Mucosa of descending colon (tissue), 3 donors: ENCODE measurements around the gene C2orf49. TPM values are rescaled to one million over a fixed set of nuclear protein-coding genes. Genes with fewer than 3 reads are reported as not detected.
A peak's percentile ranks its signal among the peaks of the same experiment; 100 is the strongest.

Experiments used
- ATAC-seq: fragments of 200-7000 bp; cut with Tn5 transposase; one replicate; pipeline ENCODE4 v1.9.1; 2020; ENCODE audit warnings: mild to moderate bottlenecking, moderate library complexity
- DNase-seq, 3 donors: peaks; one replicate each; pipeline ENCODE4 v3.0.0-alpha.2; 2020
- H3K36me3 ChIP-seq: fragments of 200-600 bp; one replicate; pipeline ENCODE4 v1.8.0; 2021; ENCODE audit warnings: low read depth, mild to moderate bottlenecking
- H3K4me1 ChIP-seq: fragments of 200-600 bp; one replicate; pipeline ENCODE4 v1.8.0; 2021; ENCODE audit warnings: low read depth, mild to moderate bottlenecking
- H3K4me3 ChIP-seq: fragments of 200-600 bp; one replicate; pipeline ENCODE4 v1.8.0; 2021; ENCODE audit warnings: mild to moderate bottlenecking
- H3K9me3 ChIP-seq: fragments of 200-600 bp; one replicate; pipeline ENCODE4 v1.8.0; 2021; ENCODE audit warnings: mild to moderate bottlenecking
- intact Hi-C, 2 donors: fragments of 100-400 bp; cut with DNase I in 1 of 2; cut with micrococcal nuclease in 1 of 2; formaldehyde crosslinking; loops; one replicate each; pipeline versions ENCODE4 v1.11.0 to v1.11.1; 2022; cut with DNase I, micrococcal nuclease
- total RNA-seq, 3 donors: library from RNA; stranded (reverse); fragmentation: NEBNext Ultra II Directional in 2 of 3; extraction: Animal tissue kit (Norgen Biotek cat#: 25700) in 2 of 3; gene quantifications; one replicate each; pipeline versions ENCODE4 v1.2.1 to v1.2.4, GENCODE V29; 2021 to 2023
- TF ChIP-seq, protein P1 (sequence below): fragments of 200-600 bp; IDR thresholded peaks from one replicate; pipeline ENCODE4 v1.8.0; 2022; ENCODE audit warnings: antibody characterized with exemption, mild to moderate bottlenecking
- donor health status: DM: no; HTN: no; CAD: no; lungs with moderate emphysema.
- donor health status: DM: no; HTN: no; CAD: no.
- donor health status: DM: no; HTN: yes; CAD: no.

Gene C2orf49
- total RNA-seq, 3 donors from 2014 or later = 11.0 to 21.0 (median 11.6) TPM

DNA sequence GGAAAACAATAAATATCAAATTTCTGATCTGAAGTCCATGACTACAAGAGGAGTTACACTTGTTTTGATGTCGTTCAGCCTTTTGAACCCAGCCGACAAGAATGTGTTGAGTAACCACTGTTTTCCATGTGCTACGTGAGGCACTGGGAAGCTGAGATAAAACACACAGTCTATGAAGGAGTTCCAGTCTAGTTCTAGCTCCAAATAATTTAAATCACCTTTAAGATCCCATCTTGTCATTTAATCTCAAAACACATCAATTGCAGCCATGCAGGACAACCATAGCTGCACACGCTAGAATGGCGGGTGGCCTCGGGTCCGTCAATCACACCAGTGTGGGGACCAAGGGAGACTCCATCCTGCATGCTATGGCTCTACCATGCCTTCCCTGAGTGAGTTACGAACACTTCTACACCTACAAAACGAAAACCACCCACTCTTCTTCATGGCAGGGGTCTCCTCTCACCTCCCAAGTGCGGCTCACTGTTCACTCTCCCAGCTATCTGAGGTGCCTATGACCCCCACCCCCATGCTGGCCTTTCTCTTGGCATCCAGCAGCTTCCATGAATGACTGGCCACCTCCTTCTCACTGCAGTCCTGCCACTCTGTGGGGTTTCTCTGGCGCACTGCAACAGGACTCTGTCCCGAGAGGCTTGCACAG lies 57.7 kb downstream of the C2orf49 start:
- no peak for DNase-seq
- intact Hi-C loops = no loop called here
- no peak for ATAC-seq
- TF ChIP-seq, protein P1, sequence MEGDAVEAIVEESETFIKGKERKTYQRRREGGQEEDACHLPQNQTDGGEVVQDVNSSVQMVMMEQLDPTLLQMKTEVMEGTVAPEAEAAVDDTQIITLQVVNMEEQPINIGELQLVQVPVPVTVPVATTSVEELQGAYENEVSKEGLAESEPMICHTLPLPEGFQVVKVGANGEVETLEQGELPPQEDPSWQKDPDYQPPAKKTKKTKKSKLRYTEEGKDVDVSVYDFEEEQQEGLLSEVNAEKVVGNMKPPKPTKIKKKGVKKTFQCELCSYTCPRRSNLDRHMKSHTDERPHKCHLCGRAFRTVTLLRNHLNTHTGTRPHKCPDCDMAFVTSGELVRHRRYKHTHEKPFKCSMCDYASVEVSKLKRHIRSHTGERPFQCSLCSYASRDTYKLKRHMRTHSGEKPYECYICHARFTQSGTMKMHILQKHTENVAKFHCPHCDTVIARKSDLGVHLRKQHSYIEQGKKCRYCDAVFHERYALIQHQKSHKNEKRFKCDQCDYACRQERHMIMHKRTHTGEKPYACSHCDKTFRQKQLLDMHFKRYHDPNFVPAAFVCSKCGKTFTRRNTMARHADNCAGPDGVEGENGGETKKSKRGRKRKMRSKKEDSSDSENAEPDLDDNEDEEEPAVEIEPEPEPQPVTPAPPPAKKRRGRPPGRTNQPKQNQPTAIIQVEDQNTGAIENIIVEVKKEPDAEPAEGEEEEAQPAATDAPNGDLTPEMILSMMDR = no peak
- Histone ChIP-seq H3K4me1 (peaks cover 27% of the 10 kb centered on the region), H3K4me3 (no peak overlapping the region), H3K36me3 (no peaks in the 10 kb centered on the region), H3K9me3 (no peaks in the 10 kb centered on the region)

DNA sequence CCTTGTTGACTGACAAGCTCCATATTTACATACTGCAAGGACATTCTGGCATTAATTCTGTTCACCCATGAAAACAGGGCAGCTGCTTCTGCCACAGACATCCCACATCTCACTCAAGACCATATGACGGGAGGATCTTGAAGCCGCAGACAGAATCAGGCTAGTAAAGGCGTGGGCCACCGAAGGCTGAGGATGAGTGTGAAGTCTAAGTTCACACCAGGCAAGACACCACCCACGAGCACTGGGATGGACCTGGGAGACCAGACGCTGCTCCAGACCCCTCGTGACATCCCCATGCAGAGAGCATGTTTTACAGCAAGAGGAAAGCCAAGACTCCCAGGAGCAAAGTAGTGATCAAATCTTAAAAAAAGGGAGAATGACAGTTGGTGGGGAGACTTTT lies 58.4 kb downstream of the C2orf49 start:
- TF ChIP-seq, protein P1 = no peak
- DNase-seq = no peak
- Histone ChIP-seq H3K4me1 (peaks cover 24% of the 10 kb centered on the region), H3K36me3 (no peaks in the 10 kb centered on the region), H3K4me3 (no peak overlapping the region), H3K9me3 (no peaks in the 10 kb centered on the region)
- ATAC-seq = no peak
- intact Hi-C loops = no loop called here

DNA sequence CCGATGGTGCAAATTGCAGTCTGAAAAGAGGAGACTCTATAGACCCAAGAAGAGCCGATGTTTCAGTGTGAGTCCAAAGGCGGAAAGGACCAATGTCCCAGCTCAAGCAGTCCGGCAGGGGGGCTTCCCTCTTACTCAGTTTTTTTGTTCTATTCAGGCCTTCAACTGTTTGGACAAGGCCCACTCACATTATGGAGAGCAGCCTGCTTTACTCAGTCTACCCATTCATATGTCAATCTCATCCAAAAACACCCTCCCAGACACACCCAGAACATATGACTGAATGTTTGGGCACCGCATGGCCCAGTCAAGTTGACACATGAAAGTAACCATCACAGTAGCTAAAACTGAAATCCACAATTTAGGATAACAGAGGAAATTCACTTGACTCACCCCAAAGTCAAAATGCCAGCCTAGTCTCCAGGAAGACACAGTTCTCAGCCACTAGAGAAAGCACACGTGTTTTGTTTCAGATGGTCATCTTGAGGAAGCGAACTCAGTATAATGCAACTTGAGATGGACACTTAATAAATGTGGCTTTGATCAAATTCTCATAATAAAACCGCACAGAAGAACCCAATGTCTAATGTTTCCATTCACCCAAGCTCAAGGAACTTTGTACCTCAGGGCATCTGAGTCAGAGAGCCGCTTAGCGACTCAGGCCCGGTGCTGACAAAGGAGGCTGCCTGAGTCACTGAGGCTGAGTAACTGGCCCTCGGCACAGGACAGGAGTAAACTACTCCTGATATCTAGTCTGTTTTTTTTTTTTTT lies 59.1 kb downstream of the C2orf49 start:
- Histone ChIP-seq H3K9me3 (no peaks in the 10 kb centered on the region), H3K4me3 (no peak overlapping the region), H3K36me3 (no peaks in the 10 kb centered on the region), H3K4me1 (peaks cover 19% of the 10 kb centered on the region)
- TF ChIP-seq, protein P1 = no peak
- ATAC-seq = peak; percentile 74
- intact Hi-C loops = no loop called here
- peak; percentile 66 to 81 (median 68) for DNase-seq

DNA sequence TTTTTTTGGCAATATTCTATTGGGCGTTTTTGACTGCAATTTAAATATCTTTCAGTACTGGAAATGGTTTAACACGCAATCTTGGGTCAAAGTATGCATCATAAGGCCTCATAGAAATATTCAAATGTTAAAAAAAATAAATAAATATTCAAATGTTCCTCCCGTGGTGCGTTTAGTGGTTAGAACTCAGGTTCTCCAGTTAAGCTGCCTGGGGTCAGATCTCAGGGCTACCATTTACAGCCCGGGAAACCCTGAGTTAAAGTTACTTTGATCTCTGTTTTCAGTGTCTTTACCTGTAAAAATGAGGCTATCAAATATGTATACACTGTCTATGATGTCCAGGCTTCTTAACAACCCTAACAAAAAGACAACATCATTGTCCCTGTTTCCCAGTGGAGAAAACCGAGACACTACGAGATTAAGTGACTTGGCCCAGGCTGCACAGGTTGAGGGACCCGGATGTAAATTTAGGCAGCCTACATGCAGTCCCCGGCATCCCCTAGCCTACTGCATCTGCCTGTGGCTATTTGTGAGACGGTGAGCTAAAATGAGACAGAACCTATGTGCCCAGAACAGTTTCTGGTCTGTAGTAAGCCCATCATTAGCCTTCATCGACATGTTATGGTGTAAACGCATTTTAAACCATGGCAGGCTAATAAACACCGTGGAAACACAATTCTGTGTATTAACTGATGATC lies 59.8 kb downstream of the C2orf49 start:
- Histone ChIP-seq H3K36me3 (no peaks in the 10 kb centered on the region), H3K9me3 (no peaks in the 10 kb centered on the region), H3K4me1 (peaks cover 19% of the 10 kb centered on the region), H3K4me3 (no peak overlapping the region)
- DNase-seq (no peak), ATAC-seq (no peak)
- TF ChIP-seq, protein P1 = no peak
- intact Hi-C loops = no loop called here

DNA sequence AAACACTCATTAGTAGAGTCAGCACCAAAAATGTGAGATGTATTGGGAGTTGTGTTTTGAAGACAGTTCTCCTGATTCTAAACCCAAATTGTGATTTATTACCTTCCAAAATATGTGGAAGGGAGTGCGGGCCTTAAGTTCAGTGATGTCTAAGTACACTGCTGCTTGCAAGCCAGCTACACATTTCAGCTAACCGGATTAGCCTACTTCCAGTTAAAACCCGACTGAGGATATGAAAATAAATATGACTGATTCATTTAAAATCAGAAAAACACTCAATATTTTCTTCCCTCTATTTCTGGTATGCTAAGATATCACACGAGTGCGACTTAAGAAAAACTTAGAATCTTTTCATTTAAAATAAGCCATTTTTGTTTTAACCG lies 60.6 kb downstream of the C2orf49 start:
- Histone ChIP-seq H3K36me3 (no peaks in the 10 kb centered on the region), H3K9me3 (no peaks in the 10 kb centered on the region), H3K4me1 (peaks cover 15% of the 10 kb centered on the region), H3K4me3 (peak overlapping the region; percentile 88)
- TF ChIP-seq, protein P1 = no peak
- intact Hi-C loops = no loop called here
- no peak for ATAC-seq
- no peak for DNase-seq
